Measurements from ENCODE around the gene HRH2. TPM values are rescaled to one million over a fixed set of nuclear protein-coding genes. Genes with fewer than 3 reads are reported as not detected.

The HRH2 gene
- total RNA-seq, 4 donors from 2014 or later, result 0.44 to 2.3 (median 1.4) TPM

DNA sequence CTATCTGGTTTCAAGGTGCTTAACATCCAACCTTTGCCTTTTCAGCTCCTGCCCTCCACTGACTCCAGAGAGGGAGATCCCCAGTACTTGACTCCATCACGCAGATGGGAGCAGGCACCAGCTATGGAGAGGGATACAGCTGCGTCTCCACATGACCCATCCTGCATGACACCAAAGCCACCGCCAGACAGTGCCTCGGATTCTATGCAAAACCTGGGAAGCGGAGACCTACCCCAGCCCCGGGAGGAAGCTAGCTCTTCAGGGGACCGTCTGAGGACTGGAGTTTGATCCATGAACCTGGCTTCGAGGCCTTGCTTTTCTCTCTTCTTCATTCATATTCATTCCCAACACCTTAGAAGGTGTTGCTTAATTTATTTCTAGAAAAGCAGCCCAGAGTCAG lies 24.8 kb downstream of the HRH2 start:
- H3K9me3 ChIP-seq, result no peaks in the 10 kb centered on the region
- no peak overlapping the region for H3K4me3 ChIP-seq (replicated peaks in 1 of 3)
- no peak for DNase-seq
- H3K4me1 ChIP-seq, result no peaks in the 10 kb centered on the region
- no peak overlapping the region for H3K27ac ChIP-seq
- TF ChIP-seq, protein P1, sequence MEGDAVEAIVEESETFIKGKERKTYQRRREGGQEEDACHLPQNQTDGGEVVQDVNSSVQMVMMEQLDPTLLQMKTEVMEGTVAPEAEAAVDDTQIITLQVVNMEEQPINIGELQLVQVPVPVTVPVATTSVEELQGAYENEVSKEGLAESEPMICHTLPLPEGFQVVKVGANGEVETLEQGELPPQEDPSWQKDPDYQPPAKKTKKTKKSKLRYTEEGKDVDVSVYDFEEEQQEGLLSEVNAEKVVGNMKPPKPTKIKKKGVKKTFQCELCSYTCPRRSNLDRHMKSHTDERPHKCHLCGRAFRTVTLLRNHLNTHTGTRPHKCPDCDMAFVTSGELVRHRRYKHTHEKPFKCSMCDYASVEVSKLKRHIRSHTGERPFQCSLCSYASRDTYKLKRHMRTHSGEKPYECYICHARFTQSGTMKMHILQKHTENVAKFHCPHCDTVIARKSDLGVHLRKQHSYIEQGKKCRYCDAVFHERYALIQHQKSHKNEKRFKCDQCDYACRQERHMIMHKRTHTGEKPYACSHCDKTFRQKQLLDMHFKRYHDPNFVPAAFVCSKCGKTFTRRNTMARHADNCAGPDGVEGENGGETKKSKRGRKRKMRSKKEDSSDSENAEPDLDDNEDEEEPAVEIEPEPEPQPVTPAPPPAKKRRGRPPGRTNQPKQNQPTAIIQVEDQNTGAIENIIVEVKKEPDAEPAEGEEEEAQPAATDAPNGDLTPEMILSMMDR (IDR thresholded peaks at IDR 0.05), result no peak
- no peak for TF ChIP-seq POLR2A (IDR thresholded peaks at IDR 0.05)
- H3K27me3 ChIP-seq, result no peaks in the 10 kb centered on the region
- 84 to 91% methylated on average over 7 to 8 of the region's 8 CpGs for WGBS, 2 donors
- H3K36me3 ChIP-seq, result no peaks in the 10 kb centered on the region
- intact Hi-C loops (cut with DNase I), result no loop called here

DNA sequence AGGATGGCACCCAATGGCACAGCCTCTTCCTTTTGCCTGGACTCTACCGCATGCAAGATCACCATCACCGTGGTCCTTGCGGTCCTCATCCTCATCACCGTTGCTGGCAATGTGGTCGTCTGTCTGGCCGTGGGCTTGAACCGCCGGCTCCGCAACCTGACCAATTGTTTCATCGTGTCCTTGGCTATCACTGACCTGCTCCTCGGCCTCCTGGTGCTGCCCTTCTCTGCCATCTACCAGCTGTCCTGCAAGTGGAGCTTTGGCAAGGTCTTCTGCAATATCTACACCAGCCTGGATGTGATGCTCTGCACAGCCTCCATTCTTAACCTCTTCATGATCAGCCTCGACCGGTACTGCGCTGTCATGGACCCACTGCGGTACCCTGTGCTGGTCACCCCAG lies 25.4 kb downstream of the HRH2 start:
- Histone ChIP-seq H3K4me3 (replicated peaks in 1 of 3) (no peak overlapping the region), H3K36me3 (no peaks in the 10 kb centered on the region), H3K27me3 (no peaks in the 10 kb centered on the region), H3K4me1 (no peaks in the 10 kb centered on the region), H3K27ac (no peak overlapping the region), H3K9me3 (no peaks in the 10 kb centered on the region)
- intact Hi-C loops (cut with DNase I), result no loop called here
- WGBS, 2 donors, result 96 to 97% methylated on average over 15 of the region's 15 CpGs
- DNase-seq, result no peak
- TF ChIP-seq POLR2A (IDR thresholded peaks at IDR 0.05), result no peak
- TF ChIP-seq, protein P1 (IDR thresholded peaks at IDR 0.05), result no peak

DNA sequence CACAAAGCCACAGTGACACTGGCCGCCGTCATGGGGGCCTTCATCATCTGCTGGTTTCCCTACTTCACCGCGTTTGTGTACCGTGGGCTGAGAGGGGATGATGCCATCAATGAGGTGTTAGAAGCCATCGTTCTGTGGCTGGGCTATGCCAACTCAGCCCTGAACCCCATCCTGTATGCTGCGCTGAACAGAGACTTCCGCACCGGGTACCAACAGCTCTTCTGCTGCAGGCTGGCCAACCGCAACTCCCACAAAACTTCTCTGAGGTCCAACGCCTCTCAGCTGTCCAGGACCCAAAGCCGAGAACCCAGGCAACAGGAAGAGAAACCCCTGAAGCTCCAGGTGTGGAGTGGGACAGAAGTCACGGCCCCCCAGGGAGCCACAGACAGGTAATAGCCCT lies 26.1 kb downstream of the HRH2 start:
- Histone ChIP-seq H3K4me1 (no peaks in the 10 kb centered on the region), H3K9me3 (no peaks in the 10 kb centered on the region), H3K27ac (no peak overlapping the region), H3K4me3 (replicated peaks in 1 of 3) (no peak overlapping the region), H3K27me3 (no peaks in the 10 kb centered on the region), H3K36me3 (no peaks in the 10 kb centered on the region)
- no peak for DNase-seq
- intact Hi-C loops (cut with DNase I), result no loop called here
- no peak for TF ChIP-seq POLR2A (IDR thresholded peaks at IDR 0.05)
- TF ChIP-seq, protein P1 (IDR thresholded peaks at IDR 0.05), result no peak
- WGBS, 2 donors, result 90 to 94% methylated on average over 13 of the region's 13 CpGs

DNA sequence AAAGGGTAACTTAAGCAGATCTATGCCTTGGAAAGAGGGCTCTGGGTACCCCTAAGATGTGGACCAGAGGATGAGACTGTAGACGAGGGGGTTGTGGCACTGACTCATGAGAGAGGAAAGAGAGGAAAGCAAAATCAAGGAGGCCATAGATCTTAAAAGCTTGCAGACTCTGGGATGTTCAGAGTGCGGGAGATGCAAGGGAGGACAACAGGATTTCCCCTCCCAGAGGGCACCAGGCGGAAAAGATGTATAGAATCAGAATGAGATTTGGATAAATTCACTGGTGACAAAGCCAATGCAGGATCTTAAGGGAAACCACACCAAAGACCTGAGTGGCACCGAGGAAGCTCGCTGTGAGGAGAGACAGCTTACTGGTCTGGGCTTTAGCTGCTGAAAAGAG lies 27.1 kb downstream of the HRH2 start:
- no peak for DNase-seq
- no peaks in the 10 kb centered on the region for H3K27me3 ChIP-seq
- TF ChIP-seq POLR2A (IDR thresholded peaks at IDR 0.05), result no peak
- TF ChIP-seq, protein P1 (IDR thresholded peaks at IDR 0.05), result no peak
- H3K9me3 ChIP-seq, result no peaks in the 10 kb centered on the region
- no peaks in the 10 kb centered on the region for H3K36me3 ChIP-seq
- no peak overlapping the region for H3K4me3 ChIP-seq (replicated peaks in 1 of 3)
- WGBS, 2 donors, result 88 to 89% methylated on average over 5 of the region's 5 CpGs
- H3K27ac ChIP-seq, result no peak overlapping the region
- intact Hi-C loops (cut with DNase I), result no loop called here
- no peaks in the 10 kb centered on the region for H3K4me1 ChIP-seq

DNA sequence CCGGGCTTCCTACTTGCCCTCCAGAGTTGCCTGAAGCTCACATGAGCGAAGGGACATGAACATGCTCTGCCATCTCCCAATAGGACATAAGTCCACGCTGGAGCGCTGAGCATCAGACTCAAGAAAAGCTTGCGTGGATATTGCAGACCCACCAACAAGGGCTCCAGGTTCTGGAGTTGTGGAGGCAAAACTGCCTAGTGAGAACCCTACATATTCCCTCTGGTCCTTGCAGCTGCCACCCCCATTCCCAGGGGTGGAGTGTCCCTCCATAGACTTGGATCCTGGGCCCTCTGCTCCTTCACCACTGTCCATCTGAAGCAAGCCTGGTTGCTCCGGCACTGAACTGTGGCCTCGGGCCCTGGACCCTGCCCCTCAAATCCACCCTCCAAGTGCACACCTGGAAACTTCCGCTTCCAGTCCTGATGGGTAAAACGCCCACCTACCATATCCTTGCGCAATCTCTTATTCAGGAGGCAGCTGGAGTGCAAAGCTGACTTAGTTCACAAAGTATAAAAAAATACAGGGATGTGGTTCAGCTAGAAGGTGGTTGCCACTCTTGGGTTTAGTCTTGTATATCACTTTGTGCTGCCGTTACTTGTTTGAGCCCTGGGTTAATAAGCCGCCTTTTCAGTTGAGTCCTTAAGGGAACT lies 28.0 kb downstream of the HRH2 start:
- Histone ChIP-seq H3K27ac (no peak overlapping the region), H3K27me3 (no peaks in the 10 kb centered on the region), H3K9me3 (no peaks in the 10 kb centered on the region), H3K4me3 (replicated peaks in 1 of 3) (no peak overlapping the region), H3K36me3 (no peaks in the 10 kb centered on the region), H3K4me1 (no peaks in the 10 kb centered on the region)
- no peak for DNase-seq
- intact Hi-C loops (cut with DNase I), result no loop called here
- TF ChIP-seq POLR2A (IDR thresholded peaks at IDR 0.05), result no peak
- TF ChIP-seq, protein P1 (IDR thresholded peaks at IDR 0.05), result no peak
- 85 to 87% methylated on average over 12 of the region's 12 CpGs for WGBS, 2 donors
